HCT116 (cell line): ENCODE measurements around the gene ZNF888. TPM values are rescaled to one million over a fixed set of nuclear protein-coding genes. Genes with fewer than 3 reads are reported as not detected.

Experiments used
- CBX3 ChIP-seq: IDR thresholded peaks from 2 replicates; pipeline ENCODE4 v1.6.1; 2012; ENCODE audit warnings: low read depth
- CEBPB ChIP-seq: IDR thresholded peaks from 2 replicates; pipeline ENCODE4 v1.6.1; 2012; ENCODE audit warnings: low read depth
- EGR1 ChIP-seq: IDR thresholded peaks from 2 replicates; pipeline ENCODE4 v1.6.1; 2012; ENCODE audit warnings: low read depth
- ELF1 ChIP-seq: IDR thresholded peaks from 2 replicates; pipeline ENCODE4 v1.6.1; 2012; ENCODE audit warnings: low read depth, borderline replicate concordance
- EZH2 ChIP-seq: fragments of 200-600 bp; sonication (generic); IDR thresholded peaks from 2 replicates; pipeline ENCODE4 v1.6.1; 2017; ENCODE audit warnings: antibody characterized with exemption, mixed run types
- FOSL1 ChIP-seq: IDR thresholded peaks from 2 replicates; pipeline ENCODE4 v1.6.1; 2012; ENCODE audit warnings: low read depth
- JUND ChIP-seq: IDR thresholded peaks from 2 replicates; pipeline ENCODE4 v1.6.1; 2012
- POLR2A ChIP-seq: IDR thresholded peaks from 2 replicates; pipeline ENCODE4 v1.7.0; 2011; ENCODE audit warnings: borderline replicate concordance; ENCODE audit not compliant: insufficient read depth, insufficient read length; ENCODE audit errors: extremely low read depth
- SIN3A ChIP-seq: IDR thresholded peaks from 2 replicates; pipeline ENCODE4 v1.6.1; 2012; ENCODE audit warnings: low read depth
- ZNF274 ChIP-seq: fragments of 200-500 bp; sonication (Bioruptor generic); IDR thresholded peaks from 2 replicates; pipeline ENCODE4 v1.6.1; 2014; ENCODE audit warnings: mild to moderate bottlenecking, low read depth, low read length, inconsistent platforms
- total RNA-seq: library from RNA; stranded (reverse); gene quantifications from one replicate; pipeline ENCODE4 v1.2.1, GENCODE V29; 2021; ENCODE audit not compliant: unreplicated experiment
- TF ChIP-seq, protein P1 (sequence below), 3 experiments: fragments of 200-600 bp in 1 of 3; sonication (generic) in 1 of 3; IDR thresholded peaks in 2 of 3; conservative IDR thresholded peaks in 1 of 3; 2 replicates each; pipeline ENCODE4 v1.5.1; 2012 to 2017; ENCODE audit warnings: low read depth in 2 of 3, low read length in 2 of 3, antibody characterized with exemption in 1 of 3, borderline replicate concordance in 1 of 3, control low read depth in 1 of 3, mild to moderate bottlenecking in 1 of 3, mixed read lengths in 1 of 3, mixed run types in 1 of 3, moderate library complexity in 1 of 3; ENCODE audit not compliant: insufficient read depth in 1 of 3
- TF ChIP-seq, protein P2 (sequence below): IDR thresholded peaks from 2 replicates; pipeline ENCODE4 v1.6.1; 2012; ENCODE audit warnings: low read depth

The ZNF888 gene
- total RNA-seq, 1 experiment from 2014 or later, result 6.4 TPM

DNA sequence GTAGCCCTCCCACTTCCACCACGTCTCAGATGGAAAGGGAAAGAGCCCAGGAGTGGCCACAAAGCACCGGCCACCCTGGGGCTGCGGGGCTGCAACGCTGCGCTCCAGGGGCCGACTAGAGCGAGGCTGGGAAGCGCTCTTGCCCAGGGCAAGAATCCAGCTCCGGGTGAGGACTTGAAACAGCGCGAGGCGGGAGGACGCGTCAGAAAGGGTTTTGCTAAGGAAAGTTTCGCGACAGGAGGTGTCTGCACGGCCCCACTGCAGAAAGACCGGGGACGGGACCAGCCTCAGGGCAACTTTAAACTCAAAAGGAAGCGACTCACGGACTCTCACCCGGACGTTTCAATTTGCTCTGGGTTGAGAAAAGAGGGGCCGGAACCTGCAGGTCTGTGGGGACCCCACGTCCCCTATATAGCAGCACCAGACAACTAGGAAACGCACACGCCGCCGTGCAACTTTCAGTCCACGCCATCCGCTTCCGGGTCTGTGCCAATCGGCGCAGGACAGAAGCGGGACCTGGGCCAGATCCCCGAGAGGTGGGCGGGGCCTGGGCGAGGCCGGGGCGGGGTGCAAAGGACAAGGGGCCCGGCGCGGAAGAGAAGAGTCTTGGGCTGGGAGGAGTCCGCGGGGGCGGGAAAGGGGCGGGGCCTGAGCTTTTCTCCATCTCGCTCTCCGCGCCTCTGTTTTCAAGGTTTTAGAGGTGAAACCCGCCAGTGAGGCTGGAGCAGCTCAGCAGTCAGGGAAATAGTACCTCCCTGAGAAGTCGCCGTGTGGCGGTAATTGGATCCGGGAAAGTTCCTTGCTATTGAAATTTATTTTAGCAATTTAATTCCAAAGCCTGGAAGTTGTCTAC is 39.4 kb upstream of the ZNF888 start, which contains the start of gene ZNF816 (continued):
- TF ChIP-seq, protein P1, sequence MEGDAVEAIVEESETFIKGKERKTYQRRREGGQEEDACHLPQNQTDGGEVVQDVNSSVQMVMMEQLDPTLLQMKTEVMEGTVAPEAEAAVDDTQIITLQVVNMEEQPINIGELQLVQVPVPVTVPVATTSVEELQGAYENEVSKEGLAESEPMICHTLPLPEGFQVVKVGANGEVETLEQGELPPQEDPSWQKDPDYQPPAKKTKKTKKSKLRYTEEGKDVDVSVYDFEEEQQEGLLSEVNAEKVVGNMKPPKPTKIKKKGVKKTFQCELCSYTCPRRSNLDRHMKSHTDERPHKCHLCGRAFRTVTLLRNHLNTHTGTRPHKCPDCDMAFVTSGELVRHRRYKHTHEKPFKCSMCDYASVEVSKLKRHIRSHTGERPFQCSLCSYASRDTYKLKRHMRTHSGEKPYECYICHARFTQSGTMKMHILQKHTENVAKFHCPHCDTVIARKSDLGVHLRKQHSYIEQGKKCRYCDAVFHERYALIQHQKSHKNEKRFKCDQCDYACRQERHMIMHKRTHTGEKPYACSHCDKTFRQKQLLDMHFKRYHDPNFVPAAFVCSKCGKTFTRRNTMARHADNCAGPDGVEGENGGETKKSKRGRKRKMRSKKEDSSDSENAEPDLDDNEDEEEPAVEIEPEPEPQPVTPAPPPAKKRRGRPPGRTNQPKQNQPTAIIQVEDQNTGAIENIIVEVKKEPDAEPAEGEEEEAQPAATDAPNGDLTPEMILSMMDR (IDR thresholded peaks at IDR 0.05 in 2 of 3, conservative IDR thresholded peaks at IDR 0.05 in 1 of 3; ENCODE audit: borderline replicate concordance in 1 of 3, insufficient read depth in 1 of 3, low read depth in 2 of 3, low read length in 2 of 3), result no peak
- no peak for TF ChIP-seq CBX3
- TF ChIP-seq EZH2, result no peak
- TF ChIP-seq JUND, result no peak
- TF ChIP-seq, protein P2, sequence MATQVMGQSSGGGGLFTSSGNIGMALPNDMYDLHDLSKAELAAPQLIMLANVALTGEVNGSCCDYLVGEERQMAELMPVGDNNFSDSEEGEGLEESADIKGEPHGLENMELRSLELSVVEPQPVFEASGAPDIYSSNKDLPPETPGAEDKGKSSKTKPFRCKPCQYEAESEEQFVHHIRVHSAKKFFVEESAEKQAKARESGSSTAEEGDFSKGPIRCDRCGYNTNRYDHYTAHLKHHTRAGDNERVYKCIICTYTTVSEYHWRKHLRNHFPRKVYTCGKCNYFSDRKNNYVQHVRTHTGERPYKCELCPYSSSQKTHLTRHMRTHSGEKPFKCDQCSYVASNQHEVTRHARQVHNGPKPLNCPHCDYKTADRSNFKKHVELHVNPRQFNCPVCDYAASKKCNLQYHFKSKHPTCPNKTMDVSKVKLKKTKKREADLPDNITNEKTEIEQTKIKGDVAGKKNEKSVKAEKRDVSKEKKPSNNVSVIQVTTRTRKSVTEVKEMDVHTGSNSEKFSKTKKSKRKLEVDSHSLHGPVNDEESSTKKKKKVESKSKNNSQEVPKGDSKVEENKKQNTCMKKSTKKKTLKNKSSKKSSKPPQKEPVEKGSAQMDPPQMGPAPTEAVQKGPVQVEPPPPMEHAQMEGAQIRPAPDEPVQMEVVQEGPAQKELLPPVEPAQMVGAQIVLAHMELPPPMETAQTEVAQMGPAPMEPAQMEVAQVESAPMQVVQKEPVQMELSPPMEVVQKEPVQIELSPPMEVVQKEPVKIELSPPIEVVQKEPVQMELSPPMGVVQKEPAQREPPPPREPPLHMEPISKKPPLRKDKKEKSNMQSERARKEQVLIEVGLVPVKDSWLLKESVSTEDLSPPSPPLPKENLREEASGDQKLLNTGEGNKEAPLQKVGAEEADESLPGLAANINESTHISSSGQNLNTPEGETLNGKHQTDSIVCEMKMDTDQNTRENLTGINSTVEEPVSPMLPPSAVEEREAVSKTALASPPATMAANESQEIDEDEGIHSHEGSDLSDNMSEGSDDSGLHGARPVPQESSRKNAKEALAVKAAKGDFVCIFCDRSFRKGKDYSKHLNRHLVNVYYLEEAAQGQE, result no peak
- no peak for TF ChIP-seq ZNF274
- TF ChIP-seq ELF1, result peak; percentile 84
- no peak for TF ChIP-seq FOSL1
- TF ChIP-seq POLR2A, result no peak
- peak; percentile 87 for TF ChIP-seq EGR1
- TF ChIP-seq CEBPB, result no peak
- TF ChIP-seq SIN3A, result peak; percentile 66
